Astrocyte (in vitro differentiated cells and primary cell): ENCODE data around the gene HSPBAP1.
"Not testable (repeated sequence)": the region's sequence is repeated elsewhere in the genome, so short reads cannot be mapped to it uniquely, and the experiment has no call there.

ENCODE experiments used
- CTCF ChIP-seq: IDR thresholded peaks from 2 replicates; pipeline ENCODE4 v1.5.1; 2011; ENCODE audit warnings: low read depth, mild to moderate bottlenecking, inconsistent platforms, low read length, moderate library complexity; ENCODE audit not compliant: insufficient read depth
- EZH2 ChIP-seq: IDR thresholded peaks from 2 replicates; pipeline ENCODE4 v1.6.1; 2012; ENCODE audit warnings: mild to moderate bottlenecking, low read length, inconsistent platforms; ENCODE audit not compliant: insufficient read depth

DNA sequence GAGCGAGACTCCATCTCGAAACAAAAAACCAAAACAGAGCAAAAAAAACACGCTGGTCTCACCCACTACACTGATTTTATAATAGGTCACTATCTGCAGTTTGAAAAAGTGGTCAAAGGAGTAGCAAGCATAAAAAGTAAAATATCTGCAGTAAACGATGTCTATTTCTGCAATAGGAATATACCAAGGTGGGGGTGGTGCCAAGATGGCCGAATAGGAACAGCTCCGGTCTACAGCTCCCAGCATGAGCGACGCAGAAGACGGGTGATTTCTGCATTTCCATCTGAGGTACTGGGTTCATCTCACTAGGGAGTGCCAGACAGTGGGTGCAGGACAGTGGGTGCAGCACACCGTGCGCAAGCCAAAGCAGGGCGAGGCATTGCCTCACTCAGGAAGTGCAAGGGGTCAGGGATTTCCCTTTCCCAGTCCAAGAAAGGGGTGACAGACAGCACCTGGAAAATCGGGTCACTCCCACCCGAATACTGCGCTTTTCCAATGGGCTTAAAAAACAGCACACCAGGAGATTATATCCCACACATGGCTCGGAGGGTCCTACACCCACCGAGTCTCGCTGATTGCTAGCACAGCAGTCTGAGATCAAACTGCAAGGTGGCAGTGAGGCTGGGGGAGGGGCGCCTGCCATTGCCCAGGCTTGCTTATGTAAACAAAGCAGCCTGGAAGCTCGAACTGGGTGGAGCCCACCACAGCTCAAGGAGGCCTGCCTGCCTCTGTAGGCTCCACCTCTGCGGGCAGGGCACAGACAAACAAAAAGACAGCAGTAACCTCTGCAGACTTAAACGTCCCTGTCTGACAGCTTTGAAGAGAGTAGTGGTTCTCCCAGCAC lies 60.7 kb downstream of the HSPBAP1 start:
- not testable (repeated sequence) for TF ChIP-seq CTCF, EZH2
